DMS 273 (cell line): ENCODE data around the gene RAP1GDS1.
"Not testable (repeated sequence)": the region's sequence is repeated elsewhere in the genome, so short reads cannot be mapped to it uniquely, and the experiment has no call there.

Experiments
- DNase-seq: peaks from one replicate; lab custom pipeline; 2025; ENCODE audit not compliant: unreplicated experiment; lab: John Stamatoyannopoulos, UW

Gene RAP1GDS1

DNA sequence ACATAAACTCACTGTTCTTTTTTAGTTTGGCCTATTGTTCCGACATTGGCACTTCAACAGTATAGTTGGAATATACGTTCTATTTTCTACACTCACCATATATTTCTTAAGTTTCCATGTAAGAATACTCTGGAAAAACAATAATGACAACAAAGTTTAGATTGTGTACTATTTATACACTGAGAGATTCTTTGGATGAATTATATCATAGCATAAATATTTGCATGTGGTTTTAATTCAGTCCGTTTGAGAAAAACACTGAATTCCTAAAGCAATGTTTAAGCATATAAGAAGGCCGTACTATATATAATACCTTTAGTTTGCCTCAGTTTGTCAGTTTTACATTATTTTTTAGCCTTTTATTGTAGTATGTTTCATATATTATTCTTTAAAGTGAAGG lies 82.4 kb downstream of the RAP1GDS1 start:
- no peak for DNase-seq

- DNase-seq: peak; percentile 47
Observed at GRCh38 chr4:98345838-98346237, 84.7 kb downstream of the RAP1GDS1 start.

DNA sequence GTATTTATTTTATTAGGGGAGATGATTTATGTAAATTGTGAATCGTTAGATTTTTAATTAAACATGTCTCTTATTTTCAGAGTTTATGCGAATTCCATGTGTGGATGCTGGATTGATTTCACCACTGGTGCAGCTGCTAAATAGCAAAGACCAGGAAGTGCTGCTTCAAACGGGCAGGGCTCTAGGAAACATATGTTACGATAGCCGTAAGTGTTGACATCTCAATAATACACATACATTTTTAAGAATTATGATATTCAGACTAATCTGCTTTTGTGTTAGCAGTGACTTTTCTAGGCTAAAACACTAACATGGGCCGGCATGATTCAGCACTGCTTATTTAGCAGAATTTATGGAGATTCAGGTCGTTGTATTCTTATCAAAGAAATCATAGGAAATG lies 91.2 kb downstream of the RAP1GDS1 start:
- DNase-seq: no peak

DNA sequence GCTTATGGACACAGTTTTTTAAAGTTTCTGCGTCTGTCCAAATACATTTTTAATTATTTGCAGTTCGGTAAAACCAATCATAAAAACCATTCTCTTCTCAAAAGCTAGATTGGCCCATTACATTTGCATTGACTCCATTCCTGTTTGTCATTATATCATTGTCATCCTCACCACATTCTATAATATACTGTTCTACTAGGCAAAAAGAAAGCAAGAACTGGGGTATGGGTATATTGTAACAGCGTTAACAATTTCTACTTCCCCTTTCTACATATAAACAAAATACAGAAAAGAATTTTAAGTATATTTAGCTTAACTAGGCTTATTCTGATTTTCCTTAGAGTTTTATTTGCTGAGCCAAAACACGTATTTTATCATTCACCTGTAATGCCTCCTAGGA lies 91.8 kb downstream of the RAP1GDS1 start:
- no peak for DNase-seq

DNA sequence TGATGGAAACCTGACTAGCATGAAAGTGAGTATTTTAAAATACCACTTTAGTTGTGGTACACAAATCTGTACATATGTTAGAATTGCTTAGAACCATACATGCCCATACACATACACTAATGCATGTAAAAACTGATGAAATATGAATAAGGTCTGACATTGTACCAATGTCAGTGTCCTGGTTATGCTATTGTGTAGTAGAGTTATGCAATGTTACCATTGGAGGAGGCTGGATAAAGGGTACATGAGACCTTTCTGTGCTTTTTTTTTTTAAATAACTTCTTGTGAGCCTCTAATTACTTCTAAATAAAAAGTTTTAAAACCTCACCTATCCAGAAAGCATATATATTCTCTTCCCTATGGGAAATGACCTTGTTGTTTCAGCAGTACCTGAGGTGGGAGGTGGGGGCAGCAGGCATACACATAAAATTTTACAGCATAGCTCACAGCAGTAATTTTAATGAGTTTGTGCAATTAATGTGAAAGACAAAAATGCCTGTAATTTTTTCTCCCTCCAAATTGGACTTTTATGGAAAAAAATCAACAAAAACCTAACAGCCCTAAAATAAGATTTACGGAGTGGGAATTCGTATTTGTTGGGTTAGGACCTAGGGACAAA lies 97.6 kb downstream of the RAP1GDS1 start:
- DNase-seq: no peak

DNA sequence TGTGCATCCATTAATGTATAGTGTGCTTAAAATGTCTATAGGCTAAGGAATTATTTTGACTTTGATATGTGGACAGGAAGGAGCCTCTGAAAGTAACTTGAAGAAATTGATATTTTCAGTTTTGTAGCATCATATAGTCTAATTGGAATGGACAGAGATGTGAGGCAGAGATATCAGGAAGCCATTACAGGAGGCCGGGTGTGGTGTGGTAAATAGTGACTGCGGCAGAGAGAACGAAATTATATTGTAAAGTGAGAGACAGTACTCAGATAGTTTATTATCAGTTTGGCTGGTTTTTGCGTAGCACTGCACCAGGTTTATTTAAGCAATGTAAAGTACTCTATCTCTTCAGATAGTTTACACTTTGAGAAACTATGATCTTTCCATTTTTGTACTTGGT lies 98.5 kb downstream of the RAP1GDS1 start:
- DNase-seq: no peak

DNA sequence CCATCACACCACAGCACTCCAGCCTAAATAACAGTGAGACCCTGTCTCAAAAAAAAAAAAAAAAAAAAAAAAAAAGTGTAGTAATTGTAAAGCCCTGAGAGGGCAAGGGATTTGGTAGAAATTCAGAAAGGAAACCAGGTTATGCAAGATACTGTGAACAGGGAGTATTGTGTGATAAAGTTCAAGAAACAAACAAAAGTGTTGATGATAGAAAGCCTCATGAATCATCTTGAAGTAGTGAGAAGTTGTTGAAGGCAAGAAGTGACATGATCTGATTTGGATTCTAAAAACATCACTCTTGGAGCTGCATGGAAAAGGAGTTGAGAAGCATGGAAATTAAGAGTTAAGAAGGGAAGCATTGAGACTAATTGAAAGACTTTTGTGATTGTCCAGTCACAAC lies 102.2 kb downstream of the RAP1GDS1 start:
- no peak for DNase-seq

- not testable (repeated sequence) for DNase-seq
Observed at GRCh38 chr4:98366275-98366674, 105.1 kb downstream of the RAP1GDS1 start.

- DNase-seq: not testable (repeated sequence)
Observed at GRCh38 chr4:98368000-98368399, 106.8 kb downstream of the RAP1GDS1 start.

GRCh38 chr4:98369322-98369721 lies 108.1 kb downstream of the RAP1GDS1 start:
- no peak for DNase-seq

DNA sequence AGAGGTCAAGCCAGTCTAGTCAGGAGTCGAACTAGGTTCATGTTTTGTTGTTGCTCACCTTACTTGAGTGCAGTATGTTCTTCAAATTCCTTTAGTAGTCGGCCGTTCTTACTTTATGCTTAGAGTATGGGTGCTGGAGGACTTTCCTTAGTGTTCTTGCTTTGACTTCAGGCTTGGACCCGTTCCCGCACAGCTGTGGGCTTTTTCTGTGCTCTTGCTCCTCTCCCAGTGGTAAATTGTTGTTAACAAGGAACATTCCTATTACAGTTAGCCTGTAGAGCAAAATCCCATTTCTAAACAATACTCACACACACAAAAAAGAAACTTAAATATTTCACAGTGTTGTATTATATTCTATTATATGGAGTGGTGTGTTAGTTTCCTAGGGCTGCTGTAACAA lies 113.5 kb downstream of the RAP1GDS1 start:
- DNase-seq: no peak

GRCh38 chr4:98377559-98377958 lies 116.4 kb downstream of the RAP1GDS1 start:
- no peak for DNase-seq

DNA sequence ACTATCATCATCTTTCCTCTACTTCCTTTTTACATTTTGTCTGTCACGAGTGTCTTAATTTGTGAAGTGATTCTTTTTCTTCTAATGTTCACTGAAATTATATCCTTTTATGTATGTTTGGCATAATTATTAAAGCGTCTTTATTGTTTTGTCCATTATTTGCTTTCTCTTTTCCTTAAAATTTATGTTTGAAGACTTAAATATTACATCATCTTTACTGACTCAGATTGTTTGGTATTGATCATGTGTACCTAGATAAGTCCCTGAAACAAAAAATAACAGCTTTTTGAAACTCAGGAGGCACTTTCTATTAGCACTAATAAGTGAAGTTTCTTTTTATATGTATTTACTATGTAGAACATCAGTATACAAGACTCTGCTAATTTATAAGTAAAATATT lies 120.1 kb downstream of the RAP1GDS1 start:
- DNase-seq: no peak

GRCh38 chr4:98383431-98384106 lies 122.4 kb downstream of the RAP1GDS1 start:
- no peak for DNase-seq

DNA sequence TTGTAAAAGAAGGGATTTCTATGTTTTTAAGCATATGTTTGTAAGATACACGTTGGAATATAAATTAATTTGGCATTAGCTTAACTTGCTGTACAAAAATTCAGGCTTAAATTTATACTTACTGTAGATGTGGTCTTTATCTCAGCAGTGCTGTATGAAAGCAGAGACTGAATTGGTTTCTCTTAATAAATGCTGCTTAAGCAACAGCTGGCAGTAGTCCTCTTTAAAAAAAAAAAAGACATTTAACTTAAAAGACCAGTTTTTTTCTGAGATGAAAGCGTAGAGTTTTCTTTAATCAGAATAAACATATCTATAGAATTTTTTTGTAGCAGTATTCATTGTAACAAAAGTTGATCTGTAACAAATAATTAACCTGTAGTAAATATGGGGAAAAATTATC lies 124.6 kb downstream of the RAP1GDS1 start:
- no peak for DNase-seq

DNA sequence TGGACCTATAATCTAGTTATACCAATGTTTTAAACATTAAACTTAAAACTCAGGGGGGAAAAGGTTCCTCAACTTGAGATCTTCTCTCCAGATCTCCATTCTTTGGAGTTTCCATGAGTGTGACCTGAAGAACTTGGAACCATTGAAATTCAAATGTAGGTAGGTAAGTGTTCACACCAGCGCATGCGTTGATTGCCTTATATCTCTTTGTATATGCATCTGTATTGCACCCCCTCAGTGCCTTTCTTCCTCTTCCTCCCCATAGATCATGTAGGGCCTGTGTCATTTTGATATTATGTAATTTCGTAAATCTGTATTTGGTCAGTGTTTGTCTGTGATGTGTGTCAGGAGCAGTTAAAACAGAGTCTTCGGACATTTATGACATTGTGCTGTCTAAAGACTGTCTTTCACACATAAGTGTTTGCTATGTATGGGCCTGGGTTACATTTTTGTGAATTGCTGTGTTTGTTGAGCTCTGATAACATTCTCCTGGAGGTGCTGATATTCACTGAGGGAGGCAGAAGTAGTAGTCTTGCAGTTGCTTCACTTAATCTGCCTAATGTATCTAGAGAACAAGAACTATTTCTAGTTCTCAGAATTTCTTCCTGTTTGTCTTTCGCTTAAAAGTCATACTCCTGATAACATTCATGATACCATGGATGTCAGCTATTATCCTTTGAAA lies 126.3 kb downstream of the RAP1GDS1 start:
- no peak for DNase-seq

- DNase-seq: no peak
Observed at GRCh38 chr4:98394134-98394533, 132.9 kb downstream of the RAP1GDS1 start.

- DNase-seq: no peak
Observed at GRCh38 chr4:98399915-98400314, 138.7 kb downstream of the RAP1GDS1 start.

GRCh38 chr4:98406819-98407218 lies 145.6 kb downstream of the RAP1GDS1 start:
- DNase-seq: no peak

- no peak for DNase-seq
Observed at GRCh38 chr4:98411731-98412130, 150.5 kb downstream of the RAP1GDS1 start.

- DNase-seq: no peak
Observed at GRCh38 chr4:98416844-98417243, 155.7 kb downstream of the RAP1GDS1 start.

GRCh38 chr4:98420151-98420550 lies 159.0 kb downstream of the RAP1GDS1 start:
- DNase-seq: not testable (repeated sequence)
